OCI-LY3 (cell line): ENCODE results near the gene STRA6.

Source experiments
- CTCF ChIP-seq: fragments of 200-600, 300-600 bp; sonication (generic); IDR thresholded peaks from 2 replicates; pipeline ENCODE4 v1.5.1; 2014; ENCODE audit warnings: antibody characterized with exemption, low read length, low read depth
- EZH2phosphoT487 ChIP-seq: fragments of 200-600 bp; shearing (Covaris generic); IDR thresholded peaks from 2 replicates; pipeline ENCODE4 v1.6.1; 2018; ENCODE audit warnings: antibody characterized with exemption, mixed run types, low read depth

- no peak for TF ChIP-seq CTCF
- TF ChIP-seq EZH2phosphoT487, result no peak
Measured at GRCh38 chr15:74220475-74221248, 18.1 kb upstream of the STRA6 start.
